LNCAP (cell line): ENCODE measurements around the gene SLTM.
A peak's percentile ranks its signal among the peaks of the same experiment; 100 is the strongest.

ENCODE experiments used
- CTCF ChIP-seq: fragments of 450-650 bp; IDR thresholded peaks from 2 replicates; pipeline ENCODE4 v1.5.1; 2017; ENCODE audit warnings: mild to moderate bottlenecking

Gene SLTM

GRCh38 chr15:58933281-58934113 lies at the start of gene SLTM:
Gene SLTM (minus strand): TSS chr15:58933679. CDS start chr15:58933565, 114 bp downstream.
- TF ChIP-seq CTCF = no peak; the same call in 1 of the 2 replicates

- TF ChIP-seq CTCF = no peak
Measured at GRCh38 chr15:58983261-58983660, 49.8 kb upstream of the SLTM start.

GRCh38 chr15:58981808-58982475 lies 48.5 kb upstream of the SLTM start:
- no peak for TF ChIP-seq CTCF

- peak; percentile 59 for TF ChIP-seq CTCF
Measured at GRCh38 chr15:58980351-58980939, 47.0 kb upstream of the SLTM start.

- TF ChIP-seq CTCF = no peak
Measured at GRCh38 chr15:58977887-58978286, 44.4 kb upstream of the SLTM start.

GRCh38 chr15:58967479-58967878 lies 34.0 kb upstream of the SLTM start:
- no peak for TF ChIP-seq CTCF

GRCh38 chr15:58966698-58967097 lies 33.2 kb upstream of the SLTM start:
- TF ChIP-seq CTCF = no peak
